ENCODE measurements around the gene LPCAT1.

- TF ChIP-seq CTCF (IDR thresholded peaks at IDR 0.05) = no peak
- TF ChIP-seq ZFX (IDR thresholded peaks at IDR 0.05; ENCODE audit: borderline replicate concordance) = no peak
Measured at GRCh38 chr5:1442222-1443145, 81.3 kb downstream of the LPCAT1 start.

Data from 22Rv1 (cell line).